ENCODE results near the gene FAM221B. TPM values are rescaled to one million over a fixed set of nuclear protein-coding genes. Genes with fewer than 3 reads are reported as not detected.
A peak's percentile ranks its signal among the peaks of the same experiment; 100 is the strongest.

FAM221B gene
- total RNA-seq, 1 donor from 2014 or later, result not detected

DNA sequence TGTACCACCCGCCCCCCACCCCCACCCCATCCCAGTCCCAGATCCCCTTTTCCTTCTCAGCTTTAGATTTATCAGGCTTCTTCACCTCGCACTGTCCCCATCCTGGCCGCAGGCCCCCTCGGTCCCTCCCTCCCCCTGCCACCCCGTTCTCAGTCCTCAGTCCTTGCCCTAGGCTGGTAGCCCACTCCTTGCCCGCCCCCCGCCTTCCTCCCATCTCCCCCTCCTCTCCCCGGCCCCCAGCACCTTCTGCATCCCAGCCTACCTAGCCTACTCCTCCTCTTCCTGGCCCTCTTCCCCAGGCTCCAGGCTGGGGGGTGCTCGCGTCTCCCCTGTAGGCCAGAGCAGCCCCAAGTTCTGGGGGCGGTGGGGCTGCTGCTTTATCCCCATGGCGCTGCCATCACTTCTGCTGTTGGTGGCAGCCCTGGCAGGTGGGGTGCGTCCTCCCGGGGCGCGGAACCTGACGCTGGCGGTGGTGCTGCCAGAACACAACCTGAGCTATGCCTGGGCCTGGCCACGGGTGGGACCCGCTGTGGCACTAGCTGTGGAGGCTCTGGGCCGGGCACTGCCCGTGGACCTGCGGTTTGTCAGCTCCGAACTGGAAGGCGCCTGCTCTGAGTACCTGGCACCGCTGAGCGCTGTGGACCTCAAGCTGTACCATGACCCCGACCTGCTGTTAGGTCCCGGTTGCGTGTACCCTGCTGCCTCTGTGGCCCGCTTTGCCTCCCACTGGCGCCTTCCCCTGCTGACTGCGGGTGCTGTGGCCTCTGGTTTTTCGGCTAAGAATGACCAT is 36.3 kb downstream of the FAM221B start:
- DNase-seq (ENCODE audit: low read depth), result no peak

GRCh38 chr9:35791297-35791921 is 37.1 kb downstream of the FAM221B start, which contains the start of gene NPR2:
Gene NPR2, plus strand, starts transcription at chr9:35791591. Its CDS starts 818 bp downstream, at chr9:35792409.
- peak; percentile 58 for DNase-seq (ENCODE audit: low read depth)

DNA sequence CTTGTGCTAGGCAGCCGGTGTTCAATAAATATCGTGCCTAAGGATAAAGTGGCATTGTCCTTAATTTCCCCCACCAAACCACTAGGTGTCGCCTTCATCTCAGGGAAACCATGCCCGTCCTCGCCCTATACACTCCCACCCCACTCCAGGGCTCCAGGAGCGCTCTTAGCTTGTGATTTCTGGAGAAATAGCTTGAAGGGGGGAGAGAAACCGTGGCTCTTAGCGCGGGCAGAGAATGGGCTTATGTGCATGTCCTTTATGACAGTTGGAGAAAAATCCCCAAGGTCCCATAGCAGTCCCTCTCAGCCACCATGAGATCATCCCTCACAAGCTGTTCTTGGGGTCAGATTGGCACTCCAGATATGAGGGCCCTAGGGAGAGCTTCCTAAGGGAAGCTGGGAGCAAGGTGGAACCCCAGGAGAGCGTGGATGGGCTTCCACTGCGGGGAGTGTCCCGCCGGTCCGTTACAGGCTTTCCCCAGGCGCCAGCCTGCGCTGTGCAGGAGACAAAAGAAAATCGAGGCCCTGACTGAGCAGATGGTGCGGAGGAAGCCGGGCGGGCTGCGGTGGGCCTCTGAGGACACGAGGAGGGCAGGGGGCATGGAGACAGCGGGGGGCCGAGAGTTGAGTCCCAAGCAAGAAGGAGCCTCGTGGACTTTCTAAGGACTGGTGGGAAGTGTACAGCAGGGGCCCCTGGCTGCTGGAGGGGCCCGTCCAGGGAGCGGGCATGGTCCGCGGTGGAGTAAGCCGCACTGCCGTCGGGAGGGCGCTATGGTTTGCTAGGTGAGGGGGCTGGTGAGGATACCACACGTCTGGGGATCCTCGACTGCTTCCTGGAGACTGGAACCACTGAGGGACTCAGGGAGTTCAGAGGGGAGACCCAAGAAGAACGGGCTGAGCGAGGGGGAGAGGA is 37.9 kb downstream of the FAM221B start:
- peak; percentile 85 for DNase-seq (ENCODE audit: low read depth)

DNA sequence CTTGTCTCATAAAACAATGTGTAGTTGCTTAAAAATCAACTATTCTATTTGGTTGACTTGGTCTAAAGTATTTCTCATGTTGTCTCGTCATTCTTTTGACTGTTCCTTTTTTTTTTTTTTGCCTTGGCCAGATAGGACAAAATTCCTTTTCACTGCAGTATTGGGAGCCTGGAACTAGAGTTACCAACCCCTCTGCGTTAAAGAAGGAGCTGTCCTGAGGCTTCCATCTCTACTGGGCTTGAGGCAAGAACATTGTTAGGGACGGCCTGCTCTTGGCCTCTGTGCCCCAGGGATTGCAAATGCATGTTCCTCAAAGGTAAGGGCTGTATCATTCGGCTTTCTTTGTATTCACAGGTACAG is 38.5 kb downstream of the FAM221B start:
- no peak for DNase-seq (ENCODE audit: low read depth)

DNA sequence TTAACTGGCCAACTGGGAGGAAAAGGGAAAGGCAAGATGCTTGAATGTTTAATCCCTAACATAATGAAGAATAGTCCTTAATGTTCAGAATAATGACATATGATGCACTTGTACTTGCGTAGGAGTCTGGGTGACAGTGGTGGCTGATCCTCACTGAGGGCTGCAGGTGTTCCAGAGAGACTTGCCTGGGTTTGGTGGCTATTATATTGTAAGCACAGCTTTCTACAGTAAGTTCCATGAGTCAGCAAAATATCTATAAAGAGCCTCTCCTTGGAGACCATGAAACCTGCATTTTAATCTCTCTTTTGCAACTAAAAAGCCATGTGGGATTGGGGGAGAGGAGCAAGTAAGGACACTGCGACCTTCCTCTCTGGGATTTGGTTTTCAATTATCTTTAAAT is 39.0 kb downstream of the FAM221B start:
- DNase-seq (ENCODE audit: low read depth), result no peak

- no peak for DNase-seq (ENCODE audit: low read depth)
Measured at GRCh38 chr9:35783418-35783817, 45.1 kb downstream of the FAM221B start.

GRCh38 chr9:35781066-35781465 is 47.5 kb downstream of the FAM221B start:
- DNase-seq (ENCODE audit: low read depth), result no peak

DNA sequence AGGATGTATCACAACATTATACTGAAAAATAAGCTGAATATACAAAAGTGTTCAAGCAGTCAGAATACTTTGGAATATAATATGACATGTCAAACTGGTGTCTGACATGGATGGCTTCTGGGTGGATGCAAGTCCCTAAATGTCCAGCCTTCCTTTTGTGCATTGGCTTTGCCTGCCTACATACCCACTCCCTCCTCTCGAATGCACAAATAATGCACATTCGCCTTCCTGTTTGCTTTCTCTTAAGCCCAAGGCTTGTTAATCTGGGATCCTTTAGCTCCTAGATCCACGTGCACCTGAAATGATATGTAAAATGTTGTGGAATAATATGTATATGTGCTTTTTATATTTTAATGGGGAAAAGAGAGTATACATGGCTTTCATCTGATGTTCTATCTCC is 50.0 kb downstream of the FAM221B start:
- no peak for DNase-seq (ENCODE audit: low read depth)

GRCh38 chr9:35776018-35776417 is 52.5 kb downstream of the FAM221B start:
- DNase-seq (ENCODE audit: low read depth), result peak; percentile 17

GRCh38 chr9:35774907-35775635 is 53.5 kb downstream of the FAM221B start:
- DNase-seq (ENCODE audit: low read depth), result no peak

DNA sequence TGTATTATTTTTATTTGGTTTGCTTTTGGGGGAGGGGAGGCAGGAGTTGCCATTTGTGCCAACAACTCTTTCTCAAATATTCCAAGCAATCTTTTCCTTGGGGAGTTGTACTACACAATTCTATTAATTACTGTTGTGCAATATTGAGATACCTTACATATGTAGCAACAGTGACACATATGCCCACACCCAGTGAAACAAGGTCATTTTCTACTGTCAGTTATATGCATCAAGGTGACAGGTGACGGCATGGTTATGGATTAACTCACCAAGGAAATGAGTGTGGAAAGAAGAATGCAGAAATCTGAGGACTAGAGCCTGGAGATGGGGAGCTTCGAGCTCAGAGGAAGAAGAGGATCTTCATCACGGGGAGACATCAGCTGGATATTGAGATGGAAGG is 56.6 kb downstream of the FAM221B start:
- DNase-seq (ENCODE audit: low read depth), result no peak

DNA sequence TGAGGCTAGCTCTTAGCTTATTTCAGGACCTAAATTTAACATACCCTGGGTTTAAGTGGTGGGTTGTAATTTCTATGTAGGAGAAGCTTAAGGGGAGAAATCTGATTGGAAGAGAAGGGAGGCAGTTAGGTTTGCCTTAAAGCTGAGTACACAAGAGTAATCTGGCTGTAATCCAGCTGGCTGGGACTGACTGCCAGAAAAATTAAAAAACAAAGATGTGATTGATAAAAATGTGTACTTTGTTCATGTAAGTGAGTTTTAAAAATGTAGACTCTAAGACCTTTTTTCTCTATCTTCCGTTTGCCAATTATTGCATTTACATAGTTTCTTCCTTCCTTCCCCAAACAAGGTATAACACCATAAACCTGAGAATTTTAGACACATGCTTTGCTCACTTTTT is 57.0 kb downstream of the FAM221B start:
- DNase-seq (ENCODE audit: low read depth), result no peak

GRCh38 chr9:35771075-35771433 is 57.5 kb downstream of the FAM221B start:
- no peak for DNase-seq (ENCODE audit: low read depth)

DNA sequence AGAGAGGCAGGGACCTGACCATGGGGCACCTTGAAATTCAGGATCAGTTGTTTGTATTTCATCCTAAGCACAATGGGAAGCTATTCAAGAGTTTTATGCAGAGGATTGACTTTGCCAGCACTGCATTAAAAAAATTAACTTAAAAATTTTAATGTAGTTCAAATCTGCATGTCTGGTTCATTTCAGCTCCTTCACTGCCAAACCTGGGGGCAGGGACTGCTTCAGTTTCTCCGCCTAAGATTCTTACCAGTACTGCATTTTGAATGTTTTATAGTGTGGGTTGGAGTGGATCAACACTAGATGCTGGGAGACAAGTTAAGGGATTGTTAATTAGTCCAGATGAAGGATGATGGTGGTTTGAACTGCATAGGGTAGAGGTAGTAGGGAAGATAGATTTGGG is 58.8 kb downstream of the FAM221B start:
- no peak for DNase-seq (ENCODE audit: low read depth)

DNA sequence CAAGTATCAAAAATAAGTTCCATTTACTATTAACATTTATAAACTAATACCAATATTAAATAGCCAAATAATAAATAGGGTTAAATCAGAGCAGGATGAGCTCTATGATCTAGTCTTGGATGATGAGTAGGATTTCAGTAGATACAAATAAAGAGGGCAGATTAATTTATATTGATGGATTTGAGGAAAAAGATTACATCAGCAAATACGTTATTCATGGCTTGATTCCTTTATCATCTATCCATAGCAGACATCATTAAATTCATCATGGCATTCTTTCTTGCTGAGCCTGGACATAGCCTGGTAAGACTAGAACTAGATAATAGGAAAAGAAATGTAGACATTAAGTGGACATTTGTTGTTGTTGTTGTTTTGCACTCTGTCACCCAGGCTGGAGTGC is 61.1 kb downstream of the FAM221B start:
- no peak for DNase-seq (ENCODE audit: low read depth)

DNA sequence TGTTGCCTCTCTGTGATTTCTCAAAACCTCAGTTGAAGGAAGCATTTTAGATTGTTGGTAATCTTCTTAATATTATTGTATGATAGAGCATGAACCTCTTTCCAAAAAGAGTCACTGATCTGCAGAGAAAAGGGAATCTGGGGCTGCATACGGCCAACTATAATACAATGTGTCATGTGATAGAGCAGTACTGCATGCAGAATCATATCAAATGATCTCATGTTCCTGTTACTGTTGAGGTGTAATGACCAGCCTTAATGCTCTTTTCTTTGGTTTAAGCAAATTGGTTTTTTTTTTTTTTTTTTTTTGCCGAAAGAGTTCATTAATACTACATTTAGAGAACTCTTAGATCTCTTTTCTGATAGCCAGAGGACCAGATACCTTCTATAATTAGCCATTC is 61.5 kb downstream of the FAM221B start:
- DNase-seq (ENCODE audit: low read depth), result no peak

Other genes with a start within 250 kb of the FAM221B start
- 63.5 and 76.8 TPM in 2 replicates for gene TESK1, start 223.5 kb downstream of the FAM221B start, total RNA-seq
- 2.2 TPM in 2 replicates for gene CD72, start 210.3 kb downstream of the FAM221B start, total RNA-seq
- gene SIT1, start 177.8 kb downstream of the FAM221B start, total RNA-seq, result not detected in 2 replicates
- 1,100 and 3,603 TPM in 2 replicates for gene RMRP, start 170.7 kb downstream of the FAM221B start, total RNA-seq
- gene CCDC107, start 170.4 kb downstream of the FAM221B start, total RNA-seq, result 9.8 and 14.0 TPM in 2 replicates
- not detected in 2 replicates for gene ARHGEF39, start 163.5 kb downstream of the FAM221B start, total RNA-seq
- gene CA9, start 154.8 kb downstream of the FAM221B start, total RNA-seq, result 0.10 TPM in 1 of 2 replicates, not detected in the other
- gene TPM2, start 138.8 kb downstream of the FAM221B start, total RNA-seq, result 13,316 and 13,583 TPM in 2 replicates
- gene TLN1, start 96.5 kb downstream of the FAM221B start, total RNA-seq, result 219 and 242 TPM in 2 replicates
- gene CREB3, start 96.1 kb downstream of the FAM221B start, total RNA-seq, result 69.1 and 79.9 TPM in 2 replicates
- 31.9 and 34.4 TPM in 2 replicates for gene GBA2, start 79.5 kb downstream of the FAM221B start, total RNA-seq
- gene RGP1, start 79.4 kb downstream of the FAM221B start, total RNA-seq, result 15.5 and 17.3 TPM in 2 replicates
- gene MSMP, start 74.5 kb downstream of the FAM221B start, total RNA-seq, result not detected in 2 replicates
- gene NPR2, start 37.1 kb downstream of the FAM221B start, total RNA-seq, result 8.2 and 17.3 TPM in 2 replicates
- 3.4 TPM in 2 replicates for gene SPAG8, start 16.5 kb downstream of the FAM221B start, total RNA-seq
- gene HINT2, start 13.7 kb downstream of the FAM221B start, total RNA-seq, result 24.4 and 30.0 TPM in 2 replicates
- gene TMEM8B, start 496 bp upstream of the FAM221B start, total RNA-seq, result 6.8 and 8.8 TPM in 2 replicates
- not detected in 2 replicates for gene OR13J1, start 41.7 kb upstream of the FAM221B start, total RNA-seq
- gene HRCT1, start 77.5 kb upstream of the FAM221B start, total RNA-seq, result 0.37 and 1.5 TPM in 2 replicates
- not detected in 2 replicates for gene SPAAR, start 80.8 kb upstream of the FAM221B start, total RNA-seq
- not detected in 2 replicates for gene OR2S2, start 129.4 kb upstream of the FAM221B start, total RNA-seq
- gene RECK, start 208.2 kb upstream of the FAM221B start, total RNA-seq, result 9.8 and 11.1 TPM in 2 replicates